ENCODE data around the gene COPS6. TPM values are rescaled to one million over a fixed set of nuclear protein-coding genes. Genes with fewer than 3 reads are reported as not detected.

The COPS6 gene
- total RNA-seq, 2 donors from 2014 or later: 59.3 to 65.6 TPM

GRCh38 chr7:100095704-100096103, 6.9 kb downstream of the COPS6 start:
- DNase-seq (no peak), ATAC-seq (no peak)
- intact Hi-C loops (cut with DNase I, micrococcal nuclease): no loop called here

- DNase-seq: no peak
- ATAC-seq: no peak
- intact Hi-C loops (cut with DNase I, micrococcal nuclease): no loop called here
These were observed 10.1 kb downstream of the COPS6 start for GRCh38 chr7:100098913-100099312.

GRCh38 chr7:100099452-100099851, 10.7 kb downstream of the COPS6 start:
- intact Hi-C loops (cut with DNase I, micrococcal nuclease): no loop called here
- ATAC-seq: no peak

GRCh38 chr7:100100420-100101015, 11.7 kb downstream of the COPS6 start:
- DNase-seq (peak; percentile 94 to 96), ATAC-seq (peak; percentile 82)
- intact Hi-C loops (cut with DNase I, micrococcal nuclease): no loop called here

More at GRCh38 chr7:100099452-100099851, 10.7 kb downstream of the COPS6 start:
- no peak for DNase-seq

GRCh38 chr7:100101016-100101862, 12.5 kb downstream of the COPS6 start, which contains the start of the genes AP4M1 and MCM7:
TSS of gene AP4M1 (plus strand) at chr7:100101643. CDS start at chr7:100101715, 72 bp downstream.
TSS of gene MCM7 (minus strand) at chr7:100101397. CDS start at chr7:100101294, 103 bp downstream.
- DNase-seq: peak; percentile 97 to 99
- peak; percentile 85 for ATAC-seq
- intact Hi-C loops (cut with DNase I, micrococcal nuclease): no loop called here

GRCh38 chr7:100102950-100103840, 14.4 kb downstream of the COPS6 start:
- ATAC-seq (no peak), DNase-seq (no peak)
- intact Hi-C loops (cut with DNase I, micrococcal nuclease): no loop called here

GRCh38 chr7:100105534-100105933, 16.8 kb downstream of the COPS6 start:
- intact Hi-C loops (cut with DNase I, micrococcal nuclease): no loop called here

GRCh38 chr7:100106633-100107032, 17.9 kb downstream of the COPS6 start:
- intact Hi-C loops (cut with DNase I, micrococcal nuclease): no loop called here
- DNase-seq: no peak

More at GRCh38 chr7:100105534-100105933, 16.8 kb downstream of the COPS6 start:
- ATAC-seq (no peak), DNase-seq (no peak)

GRCh38 chr7:100107125-100107737, 18.5 kb downstream of the COPS6 start:
- ATAC-seq (no peak), DNase-seq (no peak)
- intact Hi-C loops (cut with DNase I, micrococcal nuclease): no loop called here

More at GRCh38 chr7:100106633-100107032, 17.9 kb downstream of the COPS6 start:
- ATAC-seq: no peak

- ATAC-seq (no peak), DNase-seq (no peak)
- intact Hi-C loops (cut with DNase I, micrococcal nuclease): no loop called here
These were observed 19.1 kb downstream of the COPS6 start for GRCh38 chr7:100107890-100108289.

- peak; percentile 27 for ATAC-seq
These were observed 20.9 kb downstream of the COPS6 start for GRCh38 chr7:100109521-100110163.

GRCh38 chr7:100111156-100111555, 22.4 kb downstream of the COPS6 start:
- intact Hi-C loops (cut with DNase I, micrococcal nuclease): no loop called here
- DNase-seq (no peak), ATAC-seq (no peak)

More at GRCh38 chr7:100109521-100110163, 20.9 kb downstream of the COPS6 start:
- no peak for DNase-seq
- intact Hi-C loops (cut with DNase I, micrococcal nuclease): no loop called here

GRCh38 chr7:100111914-100112313, 23.1 kb downstream of the COPS6 start:
- intact Hi-C loops (cut with DNase I, micrococcal nuclease): no loop called here
- DNase-seq (no peak), ATAC-seq (no peak)

GRCh38 chr7:100115026-100115425, 26.3 kb downstream of the COPS6 start:
- ATAC-seq (no peak), DNase-seq (no peak)
- intact Hi-C loops (cut with DNase I, micrococcal nuclease): no loop called here

GRCh38 chr7:100118388-100119071, 29.8 kb downstream of the COPS6 start:
- intact Hi-C loops (cut with DNase I, micrococcal nuclease): no loop called here
- ATAC-seq (no peak), DNase-seq (no peak)

- ATAC-seq (peak; percentile 86), DNase-seq (peak; percentile 95)
- intact Hi-C loops (cut with DNase I, micrococcal nuclease): no loop called here
These were observed 30.6 kb downstream of the COPS6 start, which contains the start of the genes CNPY4 and TAF6 for GRCh38 chr7:100119072-100119969. TSS of gene CNPY4 (plus strand) at chr7:100119634. CDS start at chr7:100119745, 111 bp downstream. TSS of gene TAF6 (minus strand) at chr7:100119358. CDS start at chr7:100114209, 5,149 bp downstream.

Measured in left colon (tissue), 2 donors.